ENCODE measurements around the gene CDNF.

GRCh38 chr10:14779001-14779651 lies 58.7 kb downstream of the CDNF start:
- TF ChIP-seq CTCF (IDR thresholded peaks at IDR 0.05; ENCODE audit: poor library complexity) (no peak), EZH2 (IDR thresholded peaks at IDR 0.05; ENCODE audit: borderline replicate concordance) (no peak), EZH2phosphoT487 (IDR thresholded peaks at IDR 0.05; ENCODE audit: low read depth, severe bottlenecking, unreplicated experiment) (no peak)

All from hepatocyte (in vitro differentiated cells).